Tibial nerve (tissue), 4 donors: ENCODE data around the gene SRBD1.

Experiments used
- EP300 ChIP-seq, 2 donors: sonication (generic); formaldehyde crosslinking; IDR thresholded peaks; one replicate each; pipeline ENCODE4 v1.6.1; 2017; ENCODE audit warnings: antibody characterized with exemption in 2 of 2, mild to moderate bottlenecking in 1 of 2
- POLR2A ChIP-seq, 2 donors: fragments of 450-650 bp; IDR thresholded peaks; one replicate each; pipeline ENCODE4 v1.6.1; 2017; ENCODE audit warnings: antibody characterized with exemption in 2 of 2, mild to moderate bottlenecking in 2 of 2, moderate library complexity in 2 of 2
- TF ChIP-seq, protein P1 (sequence below), 5 experiments: fragments of 200-600 bp in 3 of 5; fragments of 450-650 bp in 2 of 5; sonication (generic) in 3 of 5; IDR thresholded peaks; one replicate each; pipeline ENCODE4 v1.5.1; 2016 to 2019; ENCODE audit warnings: antibody characterized with exemption in 5 of 5, mild to moderate bottlenecking in 3 of 5, moderate library complexity in 2 of 5

DNA sequence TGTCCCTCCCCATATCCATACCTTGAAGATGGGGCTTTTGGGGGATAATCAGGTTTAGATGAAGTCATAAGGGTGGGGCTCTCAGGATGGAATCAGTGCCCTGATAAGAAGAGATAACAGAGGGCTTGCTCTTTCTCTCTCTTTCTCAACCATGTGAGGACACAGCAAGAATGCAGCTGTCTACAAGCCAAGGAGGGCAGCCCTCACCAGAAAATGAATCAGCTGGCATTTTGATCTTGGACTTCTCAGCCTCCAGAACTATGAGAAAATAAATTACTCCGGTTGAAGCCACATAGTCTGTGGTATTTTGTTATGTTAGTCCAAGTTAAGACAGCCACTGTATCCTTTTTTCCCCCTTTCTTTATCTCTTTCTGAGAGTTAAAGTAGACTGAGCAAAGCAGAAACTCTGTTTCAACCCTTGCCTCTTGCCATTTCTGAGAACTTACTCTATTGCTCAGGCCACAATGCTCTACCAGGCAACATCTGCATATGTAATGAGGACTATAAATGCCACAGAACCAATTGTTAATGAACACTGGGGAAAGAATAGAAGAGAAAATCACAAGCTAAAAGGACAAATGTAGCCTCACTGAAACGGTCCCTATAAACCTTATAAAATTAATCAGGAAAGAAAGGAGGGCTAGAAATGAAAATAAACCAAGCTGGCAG lies 56.9 kb downstream of the SRBD1 start:
- TF ChIP-seq, protein P1, sequence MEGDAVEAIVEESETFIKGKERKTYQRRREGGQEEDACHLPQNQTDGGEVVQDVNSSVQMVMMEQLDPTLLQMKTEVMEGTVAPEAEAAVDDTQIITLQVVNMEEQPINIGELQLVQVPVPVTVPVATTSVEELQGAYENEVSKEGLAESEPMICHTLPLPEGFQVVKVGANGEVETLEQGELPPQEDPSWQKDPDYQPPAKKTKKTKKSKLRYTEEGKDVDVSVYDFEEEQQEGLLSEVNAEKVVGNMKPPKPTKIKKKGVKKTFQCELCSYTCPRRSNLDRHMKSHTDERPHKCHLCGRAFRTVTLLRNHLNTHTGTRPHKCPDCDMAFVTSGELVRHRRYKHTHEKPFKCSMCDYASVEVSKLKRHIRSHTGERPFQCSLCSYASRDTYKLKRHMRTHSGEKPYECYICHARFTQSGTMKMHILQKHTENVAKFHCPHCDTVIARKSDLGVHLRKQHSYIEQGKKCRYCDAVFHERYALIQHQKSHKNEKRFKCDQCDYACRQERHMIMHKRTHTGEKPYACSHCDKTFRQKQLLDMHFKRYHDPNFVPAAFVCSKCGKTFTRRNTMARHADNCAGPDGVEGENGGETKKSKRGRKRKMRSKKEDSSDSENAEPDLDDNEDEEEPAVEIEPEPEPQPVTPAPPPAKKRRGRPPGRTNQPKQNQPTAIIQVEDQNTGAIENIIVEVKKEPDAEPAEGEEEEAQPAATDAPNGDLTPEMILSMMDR (IDR thresholded peaks at IDR 0.05): no peak
- TF ChIP-seq POLR2A (IDR thresholded peaks at IDR 0.05) (no peak), EP300 (IDR thresholded peaks at IDR 0.05) (no peak)
